HG02981 (cell line): ENCODE results near the gene GSE1.
A peak's percentile ranks its signal among the peaks of the same experiment; 100 is the strongest.

Source experiments
- ATAC-seq: cut with Tn5 transposase; IDR thresholded peaks from one replicate; pipeline ENCODE4 v1.9.1; 2021; ENCODE audit warnings: mild to moderate bottlenecking, moderate library complexity; ENCODE audit not compliant: unreplicated experiment

GSE1 gene

GRCh38 chr16:85674828-85675227 is 61.7 kb downstream of the GSE1 start:
- ATAC-seq: no peak

- ATAC-seq: no peak
Observed at GRCh38 chr16:85675251-85675874, 62.2 kb downstream of the GSE1 start.

GRCh38 chr16:85676466-85676865 is 63.3 kb downstream of the GSE1 start:
- ATAC-seq: no peak

GRCh38 chr16:85677383-85677967 is 64.4 kb downstream of the GSE1 start:
- ATAC-seq: no peak

DNA sequence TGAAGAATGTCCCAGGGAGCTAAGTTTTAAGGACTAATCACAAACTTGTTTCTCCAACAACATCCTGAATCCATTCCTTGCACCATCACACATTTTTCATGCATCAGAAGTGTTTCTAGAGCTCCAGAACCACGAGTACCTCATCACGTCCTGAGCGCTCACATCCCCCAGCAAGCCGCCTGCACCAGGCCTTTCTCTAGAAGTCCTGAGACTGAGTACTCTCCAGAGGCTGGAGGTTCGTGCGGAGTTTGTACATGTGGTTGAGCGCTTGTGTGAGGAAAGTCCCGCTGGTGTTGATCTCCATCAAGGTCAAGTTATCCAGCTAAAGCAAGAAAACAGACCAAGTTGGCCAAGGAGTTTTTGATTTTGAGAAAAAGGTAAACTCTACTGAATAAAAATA is 64.9 kb downstream of the GSE1 start:
- no peak for ATAC-seq

GRCh38 chr16:85678821-85679220 is 65.7 kb downstream of the GSE1 start:
- no peak for ATAC-seq

DNA sequence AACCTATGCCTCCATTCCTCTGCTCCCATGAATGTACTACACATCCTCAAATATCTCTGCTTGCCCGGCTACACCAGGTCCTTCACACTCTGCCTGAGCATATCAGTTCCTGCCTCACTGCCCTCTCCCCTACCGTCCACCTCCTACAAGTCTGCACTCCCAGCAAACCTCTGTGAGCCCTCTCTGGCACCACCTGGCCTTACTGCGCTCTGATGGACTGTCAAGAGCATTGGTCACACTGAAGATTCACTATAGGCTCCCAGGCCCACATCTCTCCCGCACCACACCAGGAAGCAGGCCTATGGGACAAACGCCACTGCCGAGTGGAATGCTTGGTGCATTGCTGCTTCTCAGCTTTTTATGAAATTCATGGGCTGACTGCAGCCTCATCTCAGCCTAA is 66.7 kb downstream of the GSE1 start:
- ATAC-seq: no peak

GRCh38 chr16:85680352-85680944 is 67.3 kb downstream of the GSE1 start:
- ATAC-seq: no peak

DNA sequence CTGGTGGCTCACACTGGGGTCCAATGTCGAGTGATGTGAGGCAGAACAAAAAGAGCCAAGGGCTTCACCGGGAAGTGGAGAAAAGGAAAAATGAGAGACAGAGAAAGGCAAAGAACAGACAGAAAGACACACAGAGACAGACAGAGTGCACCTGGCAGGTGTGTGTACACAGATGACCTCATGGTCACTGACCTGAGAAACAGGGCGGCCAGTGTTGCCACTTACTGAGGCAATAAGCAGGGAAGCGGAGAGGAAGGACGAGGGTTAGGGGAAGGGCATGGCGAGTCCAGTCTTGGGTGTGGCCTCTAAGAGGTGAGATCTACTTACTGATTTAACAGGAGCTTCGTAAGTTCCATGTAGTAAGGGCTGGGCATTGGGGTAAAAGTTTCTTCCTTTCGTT is 68.1 kb downstream of the GSE1 start:
- no peak for ATAC-seq

GRCh38 chr16:85682516-85682915 is 69.4 kb downstream of the GSE1 start:
- ATAC-seq: no peak

GRCh38 chr16:85683363-85683762 is 70.2 kb downstream of the GSE1 start:
- no peak for ATAC-seq

GRCh38 chr16:85685251-85685650 is 72.1 kb downstream of the GSE1 start:
- no peak for ATAC-seq

DNA sequence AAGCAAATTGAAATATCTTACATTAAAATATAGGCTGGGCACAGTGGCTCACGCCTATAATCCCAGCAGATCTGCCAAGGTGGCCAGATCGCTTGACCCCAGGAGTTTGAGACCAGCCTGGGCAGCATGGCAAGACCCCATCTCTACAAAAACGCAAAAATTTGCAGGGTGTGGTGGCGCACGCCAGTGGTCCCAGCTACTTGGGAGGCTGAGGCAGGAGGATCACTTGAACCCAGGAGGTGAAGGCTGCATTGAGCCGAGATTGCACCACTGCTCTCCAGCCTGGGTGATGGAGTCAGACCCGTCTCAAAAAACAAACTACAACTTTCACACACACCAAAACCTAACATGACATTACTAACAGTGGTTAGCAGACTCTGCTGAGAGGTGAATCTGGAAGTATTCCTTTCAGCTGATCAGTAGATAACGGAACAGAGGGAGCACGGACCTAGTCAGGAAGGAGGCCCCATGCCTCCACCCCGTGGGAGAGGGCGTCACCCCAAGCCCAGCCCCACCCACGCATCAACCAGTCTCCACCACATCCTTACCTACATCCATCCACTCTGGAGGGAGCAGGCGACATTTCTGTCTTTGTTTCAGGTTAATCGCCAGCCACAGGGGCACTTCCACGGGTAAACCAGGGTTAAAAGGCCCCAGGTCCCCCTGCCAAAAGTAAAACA is 73.9 kb downstream of the GSE1 start:
- ATAC-seq: no peak

GRCh38 chr16:85687651-85688471 is 74.7 kb downstream of the GSE1 start:
- ATAC-seq: no peak

DNA sequence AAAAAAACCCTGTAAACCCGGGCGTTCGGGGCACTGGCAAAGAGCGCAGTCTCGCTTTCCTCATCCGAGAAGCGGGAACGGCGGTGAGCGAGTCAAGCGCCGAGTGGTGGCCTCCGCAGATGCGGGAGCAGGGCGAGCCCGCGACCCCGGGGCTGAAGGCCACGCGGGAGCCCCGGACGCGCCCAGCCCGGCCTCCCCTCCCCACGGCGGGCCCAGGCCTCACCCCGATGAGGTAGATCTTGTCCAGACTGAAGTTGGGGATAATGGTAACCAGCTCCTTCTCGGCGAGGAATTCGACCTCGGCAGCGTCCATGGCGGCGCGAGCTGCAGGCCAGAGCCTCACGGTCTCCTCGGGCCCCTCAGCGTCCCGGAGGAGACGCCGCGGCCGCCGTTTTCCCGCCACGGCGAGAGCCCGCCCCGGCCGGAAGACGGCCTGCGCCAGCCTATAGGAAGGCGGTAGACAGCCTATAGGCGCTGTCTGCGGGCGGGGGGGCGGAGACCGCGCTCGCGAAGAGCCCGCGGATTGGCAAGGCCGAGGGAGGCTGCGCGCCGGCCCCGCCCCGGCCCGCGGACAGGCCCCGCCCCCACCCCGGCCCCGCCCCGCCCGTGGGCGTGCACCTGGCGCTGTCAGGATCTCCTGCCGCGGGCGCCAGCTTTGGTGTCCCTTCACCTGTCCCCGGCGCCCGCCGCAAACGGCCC is 75.6 kb downstream of the GSE1 start, which contains the start of gene GINS2:
GINS2 (minus strand) TSS at position 369 of the 699 bp plus-strand sequence; CDS start at position 313, 56 bp downstream.
- ATAC-seq: peak; percentile 97

GRCh38 chr16:85689285-85689949 is 76.3 kb downstream of the GSE1 start:
- no peak for ATAC-seq

GRCh38 chr16:85689950-85690320 is 76.8 kb downstream of the GSE1 start:
- no peak for ATAC-seq

GRCh38 chr16:85690469-85691064 is 77.4 kb downstream of the GSE1 start:
- no peak for ATAC-seq
